ENCODE results near the gene KRTAP10-9. TPM values are rescaled to one million over a fixed set of nuclear protein-coding genes. Genes with fewer than 3 reads are reported as not detected.

Gene KRTAP10-9
- total and polyA plus RNA-seq, 2 of the 8 experiments (the other 6 are each of a cell fraction or from before 2014, with no cell fraction given), result not detected

- Histone ChIP-seq H3K79me1 (ENCODE audit: low read depth, low read length) (no peaks in the 10 kb centered on the region), H3K27ac (ENCODE audit: low read depth, low read length) (no peak overlapping the region), H3K27me3 (replicated peaks in 1 of 4; ENCODE audit: control insufficient read depth in 3 of 4, extremely low read depth in 1 of 4, insufficient read depth in 3 of 4, low read length in 3 of 4) (no peaks in the 10 kb centered on the region), H3K9ac (replicated peaks in 1 of 4; ENCODE audit: extremely low read depth in 1 of 4, low read depth in 3 of 4, low read length in 3 of 4) (no peak overlapping the region), H3K18ac (ENCODE audit: extremely low read depth, low read length) (no peak overlapping the region), H3K4ac (replicated peaks; ENCODE audit: insufficient read length, low read depth, low read length) (no peak overlapping the region), H2AFZ (ENCODE audit: low read length) (no peak overlapping the region), H2BK5ac (ENCODE audit: low read depth, low read length) (0 out of 2 replicates have a peak overlapping the region, but pooled peaks have one; percentile 9), H3K14ac (ENCODE audit: insufficient read length) (no peak overlapping the region), H3K4me3 (ENCODE audit: extremely low read depth in 1 of 4, insufficient read depth in 2 of 4, low read depth in 3 of 4, low read length in 4 of 4) (no peak overlapping the region), H3K36me3 (ENCODE audit: control insufficient read depth in 2 of 4, insufficient read depth in 4 of 4, low read length in 3 of 4) (no peaks in the 10 kb centered on the region), H2BK20ac (ENCODE audit: low read length) (no peak overlapping the region), H3K23ac (ENCODE audit: insufficient read length) (no peak overlapping the region), H3K23me2 (ENCODE audit: low read depth, low read length) (no peaks in the 10 kb centered on the region), H4K91ac (replicated peaks; ENCODE audit: insufficient read length, low read length) (no peak overlapping the region), H3K56ac (replicated peaks; ENCODE audit: insufficient read length, low read depth, low read length) (no peak overlapping the region), H3K4me2 (ENCODE audit: insufficient read depth in 1 of 2, low read depth in 2 of 2, low read length in 2 of 2) (no peak overlapping the region), H3K79me2 (ENCODE audit: control insufficient read depth in 1 of 2, insufficient read depth in 2 of 2, low read length in 2 of 2) (no peaks in the 10 kb centered on the region), H4K5ac (ENCODE audit: insufficient read length, low read depth, low read length) (no peak overlapping the region), H2BK120ac (replicated peaks; ENCODE audit: low read depth, low read length) (no peak overlapping the region), H3K9me3 (ENCODE audit: insufficient read depth in 2 of 2, low read depth in 1 of 2, low read length in 1 of 2) (peaks cover 3 to 10% of the 10 kb centered on the region in 2 experiments; a peak in 3 of 4 replicates), H2AK5ac (ENCODE audit: low read depth, low read length) (no peak overlapping the region), H4K20me1 (replicated peaks in 1 of 2; ENCODE audit: control insufficient read depth in 1 of 2, insufficient read depth in 2 of 2, low read length in 2 of 2) (peaks cover 0 to 3% of the 10 kb centered on the region in 2 experiments), H4K8ac (ENCODE audit: extremely low read depth, insufficient read depth, low read length) (no peak overlapping the region; the same call in 1 of the 2 replicates), H2BK12ac (ENCODE audit: low read depth, low read length) (no peak overlapping the region), H3K4me1 (replicated peaks in 1 of 4; ENCODE audit: control insufficient read depth in 3 of 4, insufficient read depth in 4 of 4, low read length in 3 of 4) (no peaks in the 10 kb centered on the region; a peak in 1 of 7 replicates), H2BK15ac (ENCODE audit: low read length) (no peak overlapping the region)
- TF ChIP-seq BACH1 (IDR thresholded peaks at IDR 0.05; ENCODE audit: low read length) (no peak), MAX (IDR thresholded peaks at IDR 0.05) (no peak), KDM4A (IDR thresholded peaks at IDR 0.05; ENCODE audit: low read depth, low read length, severe bottlenecking) (no peak)
- ChIA-PET POLR2A (ENCODE audit: partially characterized antibody) (no interaction called here), CTCF (ENCODE audit: partially characterized antibody) (no interaction called here)
- FAIRE-seq (no peak), DNase-seq (ENCODE audit: low read depth in 1 of 2, low spot score in 2 of 2) (no peak)
- 86% methylated on average over 13 of the region's 15 CpGs; no CpG with 5 or more reads in 1 of the 2 experiments for WGBS, 2 experiments (ENCODE audit: extremely low coverage in 1 of 2, insufficient coverage in 1 of 2, insufficient read length in 1 of 2, insufficient replicate concordance in 2 of 2, low coverage in 1 of 2, low lambda C conversion rate in 2 of 2, missing lambda C conversion rate in 1 of 2)
Measured at GRCh38 chr21:44636209-44637017, 9.5 kb downstream of the KRTAP10-9 start.

Measured in H1 (cell line).